Fibroblast of pulmonary artery (primary cell): ENCODE data around the gene ATG2A.

ENCODE experiments used
- DNase-seq: peaks from one replicate; pipeline ENCODE4 v3.0.0-alpha.2; 2010; ENCODE audit warnings: low read depth
- H3K4me3 ChIP-seq: replicated peaks from 2 replicates; pipeline ENCODE4 v1.5.1; 2011; ENCODE audit warnings: low read depth, mild to moderate bottlenecking, control low read depth, low read length, moderate library complexity
- CTCF ChIP-seq: IDR thresholded peaks from 2 replicates; pipeline ENCODE4 v1.5.1; 2011; ENCODE audit warnings: mild to moderate bottlenecking, control low read depth, low read length, inconsistent platforms; ENCODE audit errors: missing control alignments

ATG2A gene

GRCh38 chr11:64881476-64881875 is 35.5 kb downstream of the ATG2A start:
- no peak for DNase-seq
- no peak overlapping the region for H3K4me3 ChIP-seq
- no peak for TF ChIP-seq CTCF

GRCh38 chr11:64880240-64881001 is 36.6 kb downstream of the ATG2A start:
- no peak overlapping the region for H3K4me3 ChIP-seq
- no peak for DNase-seq
- TF ChIP-seq CTCF: no peak

DNA sequence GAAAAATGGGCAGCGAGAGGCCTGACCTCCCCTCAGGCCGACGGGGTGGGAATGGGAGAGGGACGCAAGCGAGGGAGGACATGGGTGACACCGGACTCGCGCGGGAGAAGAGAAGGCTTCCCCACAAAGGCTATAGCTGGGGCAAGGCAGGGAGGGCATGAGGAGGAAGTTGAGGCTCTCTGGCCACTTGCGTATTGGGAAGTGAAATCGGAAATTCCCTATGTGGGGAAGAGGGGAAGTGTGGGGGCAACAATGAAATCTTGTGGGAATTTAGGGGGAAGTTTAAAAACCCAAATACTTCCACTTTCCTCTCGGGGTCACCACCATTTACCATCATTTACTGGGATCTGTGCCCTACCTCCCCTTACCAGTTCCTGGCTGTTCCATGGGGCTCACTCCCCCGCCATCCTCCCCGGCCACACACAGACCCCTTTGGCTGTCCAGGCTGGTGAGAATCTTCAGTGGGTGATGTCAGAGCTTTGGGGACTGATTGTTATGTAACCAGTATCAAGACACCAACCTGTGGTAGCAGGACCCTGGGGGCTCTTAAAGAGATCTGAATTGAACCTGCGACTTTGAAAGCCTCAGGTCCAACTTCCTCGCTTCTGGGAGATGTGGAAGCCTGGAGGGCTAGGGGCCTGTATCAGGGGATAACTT is 37.6 kb downstream of the ATG2A start:
- no peak for TF ChIP-seq CTCF
- no peak for DNase-seq
- H3K4me3 ChIP-seq: peak overlapping the region; percentile 93

- TF ChIP-seq CTCF: peak; percentile 41
- DNase-seq: peak; percentile 98
- H3K4me3 ChIP-seq: peak within 1 kb of the TSS; percentile 93
Measured at GRCh38 chr11:64878494-64879243, 38.3 kb downstream of the ATG2A start, which contains the start of gene EHD1. EHD1 (minus strand) TSS chr11:64878621; CDS start chr11:64878464, 157 bp downstream.

- TF ChIP-seq CTCF: no peak
- peak overlapping the region; percentile 93 for H3K4me3 ChIP-seq
- DNase-seq: no peak
Measured at GRCh38 chr11:64878223-64878493, 38.9 kb downstream of the ATG2A start.

GRCh38 chr11:64877390-64878222 is 39.4 kb downstream of the ATG2A start:
- H3K4me3 ChIP-seq: peak overlapping the region; percentile 93
- DNase-seq: no peak
- TF ChIP-seq CTCF: no peak
